Heart right ventricle (tissue), 16 donors: Measurements from ENCODE around the gene MUCL3. TPM values are rescaled to one million over a fixed set of nuclear protein-coding genes. Genes with fewer than 3 reads are reported as not detected.

Experiments used
- ATAC-seq, 8 donors: fragments of 200-7000 bp; cut with Tn5 transposase; one replicate each; pipeline ENCODE4 v1.9.1; 2020; ENCODE audit warnings: mild to moderate bottlenecking in 8 of 8, moderate library complexity in 8 of 8, moderate number of reproducible peaks in 1 of 8
- DNase-seq, 2 donors: peaks; one replicate each; pipeline ENCODE4 v3.0.0-alpha.2; 2020
- H3K27ac ChIP-seq, 10 donors: fragments of 200-600 bp; sonication (generic) in 2 of 10; one replicate each; pipeline versions ENCODE4 v1.5.0 to v1.8.0; 2020 to 2022; ENCODE audit warnings: mild to moderate bottlenecking in 3 of 10
- H3K27me3 ChIP-seq, 7 donors: fragments of 200-600 bp; one replicate each; pipeline ENCODE4 v1.8.0; 2021 to 2022; ENCODE audit warnings: mild to moderate bottlenecking in 2 of 7
- H3K36me3 ChIP-seq, 9 donors: fragments of 200-600 bp; sonication (generic) in 1 of 9; one replicate each; pipeline versions ENCODE4 v1.5.0 to v1.8.0; 2020 to 2022; ENCODE audit warnings: mild to moderate bottlenecking in 2 of 9
- H3K4me1 ChIP-seq, 9 donors: fragments of 200-600 bp; sonication (generic) in 1 of 9; one replicate each; pipeline versions ENCODE4 v1.5.0 to v1.8.0; 2020 to 2022; ENCODE audit warnings: mild to moderate bottlenecking in 4 of 9
- H3K4me3 ChIP-seq, 10 donors: fragments of 200-600 bp; sonication (generic) in 2 of 10; one replicate each; pipeline versions ENCODE4 v1.5.0 to v1.8.0; 2020 to 2022; ENCODE audit warnings: mild to moderate bottlenecking in 7 of 10, moderate library complexity in 2 of 10
- H3K9me3 ChIP-seq, 11 donors: fragments of 200-600 bp in 10 of 11; sonication (generic) in 2 of 11; one replicate each; pipeline versions ENCODE4 v1.5.0 to v1.8.0; 2013 to 2022; ENCODE audit warnings: mild to moderate bottlenecking in 2 of 11, control low read depth in 1 of 11, moderate library complexity in 1 of 11
- WGBS, 2 donors: extraction: QIAGEN DNeasy Blood & Tissue Kit; methylation state at CpG; one replicate each; pipeline ENCODE4 v1.1.7; 2013; ENCODE audit warnings: inconsistent platforms in 1 of 2; 5-methylcytosine and 5-hydroxymethylcytosine counted together
- intact Hi-C, 10 donors: fragments of 100-400 bp; cut with DNase I; formaldehyde crosslinking; loops; one replicate each; pipeline versions ENCODE4 v1.11.1 to v1.14.2; 2022
- polyA plus RNA-seq, 2 donors: library from polyadenylated mRNA; stranded (reverse); fragments of 200-250 nt; gene quantifications; one replicate each; pipeline ENCODE4 v1.2.3, GENCODE V29; 2013
- total RNA-seq, 10 donors: library from RNA; stranded (reverse); fragmentation: NEBNext Ultra II Directional in 3 of 10; extraction: Animal tissue kit (Norgen Biotek cat#: 25700) in 3 of 10; gene quantifications; one replicate each; pipeline versions ENCODE4 v1.2.1 to v1.2.4, GENCODE V29; 2021 to 2023
- TF ChIP-seq, protein P1 (sequence below), 9 donors: fragments of 200-600 bp; sonication (generic) in 2 of 9; IDR thresholded peaks; one replicate each; pipeline versions ENCODE4 v1.5.0 to v1.8.0; 2021 to 2022; ENCODE audit warnings: antibody characterized with exemption in 9 of 9, mild to moderate bottlenecking in 5 of 9, moderate library complexity in 1 of 9
- donor health status: Arrhythmogenic right ventricular cardiomyopathy.
- donor health status: ischemic (EF 13 %, LVEDD 7.1; RV severe dilation, severe dysfunction).
- donor health status: healthy with polysubstance abuse.
- donor health status: DM: no; HTN: yes; CAD: no.
- donor health status: DM: no; HTN: no; CAD: no.
- donor health status: ischemic (EF 25% LVEDD 6.9; RV normal size, moderate dysfunction).
- donor health status: ischemic (EF 25% LVEDD 5.7; RV mildly dilated, moderate dysfunction).
- donor health status: healthy.
- donor health status: DM: yes; HTN: yes; CAD: no.
- donor health status: Ischemic cardiomyopathy.
- donor health status: ischemic (EF 35%, LVEDD 5.7; RV mildly dilated, moderate dysfunction).
- donor health status: nonischemic (EF 11% LVEDD 7.7; RV severe dilation, severe dysfunction).
- donor health status: DM: yes; HTN: yes; CAD: no.
- donor health status: PGD.
- donor health status: ischemic (EF 29% LVEDD 5.4; RV normal size, mild dysfunction).
- donor health status: nonischemic (EF 23%, LVEDD 6.1; RV moderate dilation, normal function).

Gene MUCL3
- total and polyA plus RNA-seq, 12 donors = 0.08 TPM; not detected in 11

DNA sequence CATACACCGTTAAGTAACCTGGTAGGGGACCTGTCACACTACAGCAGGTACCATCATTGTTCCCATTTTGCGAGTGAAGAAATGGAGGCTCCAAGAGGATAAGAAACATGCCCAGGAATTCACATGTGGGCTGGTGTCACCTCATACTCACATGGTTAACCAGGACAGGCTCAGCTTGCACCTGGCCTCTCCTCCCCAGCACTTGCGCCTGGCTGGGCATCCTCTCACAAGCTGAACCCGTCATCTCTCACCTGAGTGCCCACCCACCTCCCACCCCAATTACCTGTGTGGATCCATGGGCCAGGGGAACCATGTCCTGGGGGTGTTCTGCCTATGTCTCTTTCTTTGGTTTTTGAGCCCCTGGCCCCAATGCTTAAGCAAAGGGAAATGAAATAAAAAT lies 10.3 kb upstream of the MUCL3 start:
- no peaks in the 10 kb centered on the region for H3K27me3 ChIP-seq
- peaks cover 0 to 21% (median 6%) of the 10 kb centered on the region in 9 donors for H3K36me3 ChIP-seq
- H3K27ac ChIP-seq = no peak overlapping the region
- no peak for ATAC-seq
- 90% methylated on average over 4 of the region's 4 CpGs for WGBS, 2 donors
- peaks cover 0 to 13% (median 0%) of the 10 kb centered on the region in 11 donors for H3K9me3 ChIP-seq
- no peak for DNase-seq
- peaks cover 0 to 9% (median 0%) of the 10 kb centered on the region in 9 donors for H3K4me1 ChIP-seq
- H3K4me3 ChIP-seq = no peak overlapping the region
- intact Hi-C loops = loop anchor here in 2 of 10 donors (5.0 kb wide), 2 partner anchors 117 to 132 kb away; no protein-coding TSS in a partner anchor
- TF ChIP-seq, protein P1, sequence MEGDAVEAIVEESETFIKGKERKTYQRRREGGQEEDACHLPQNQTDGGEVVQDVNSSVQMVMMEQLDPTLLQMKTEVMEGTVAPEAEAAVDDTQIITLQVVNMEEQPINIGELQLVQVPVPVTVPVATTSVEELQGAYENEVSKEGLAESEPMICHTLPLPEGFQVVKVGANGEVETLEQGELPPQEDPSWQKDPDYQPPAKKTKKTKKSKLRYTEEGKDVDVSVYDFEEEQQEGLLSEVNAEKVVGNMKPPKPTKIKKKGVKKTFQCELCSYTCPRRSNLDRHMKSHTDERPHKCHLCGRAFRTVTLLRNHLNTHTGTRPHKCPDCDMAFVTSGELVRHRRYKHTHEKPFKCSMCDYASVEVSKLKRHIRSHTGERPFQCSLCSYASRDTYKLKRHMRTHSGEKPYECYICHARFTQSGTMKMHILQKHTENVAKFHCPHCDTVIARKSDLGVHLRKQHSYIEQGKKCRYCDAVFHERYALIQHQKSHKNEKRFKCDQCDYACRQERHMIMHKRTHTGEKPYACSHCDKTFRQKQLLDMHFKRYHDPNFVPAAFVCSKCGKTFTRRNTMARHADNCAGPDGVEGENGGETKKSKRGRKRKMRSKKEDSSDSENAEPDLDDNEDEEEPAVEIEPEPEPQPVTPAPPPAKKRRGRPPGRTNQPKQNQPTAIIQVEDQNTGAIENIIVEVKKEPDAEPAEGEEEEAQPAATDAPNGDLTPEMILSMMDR (IDR thresholded peaks at IDR 0.05) = no peak

DNA sequence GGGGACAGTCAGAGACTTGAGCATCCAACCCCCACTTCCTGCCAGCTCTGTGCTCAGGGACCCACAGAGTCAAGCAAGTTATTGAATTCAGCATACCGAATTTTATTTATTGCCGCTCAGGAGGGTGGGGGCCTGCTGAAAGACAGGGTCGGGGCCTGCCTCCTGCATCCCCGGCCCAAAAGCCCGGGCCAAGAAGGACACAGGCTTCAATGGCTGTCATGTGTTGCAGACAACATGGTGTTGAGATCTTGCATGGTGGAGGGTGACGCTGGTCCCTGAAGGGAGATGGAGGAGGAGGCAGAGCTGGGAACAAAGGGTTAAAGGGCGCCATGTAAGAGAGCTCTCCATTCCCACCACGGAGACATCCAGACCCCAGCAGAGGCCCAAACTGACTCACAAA lies 9.5 kb upstream of the MUCL3 start:
- Histone ChIP-seq H3K27me3 (no peaks in the 10 kb centered on the region), H3K4me3 (no peak overlapping the region), H3K4me1 (peaks cover 0 to 9% (median 0%) of the 10 kb centered on the region in 9 donors), H3K27ac (no peak overlapping the region), H3K9me3 (peaks cover 0 to 13% (median 0%) of the 10 kb centered on the region in 11 donors), H3K36me3 (peaks cover 0 to 13% (median 1%) of the 10 kb centered on the region in 9 donors)
- TF ChIP-seq, protein P1 (IDR thresholded peaks at IDR 0.05) = no peak
- intact Hi-C loops = loop anchor here in 2 of 10 donors (5.0 kb wide), 2 partner anchors 116 to 131 kb away; no protein-coding TSS in a partner anchor
- no peak for ATAC-seq
- no peak for DNase-seq
- 61 to 73% methylated on average over 8 of the region's 8 CpGs for WGBS, 2 donors

DNA sequence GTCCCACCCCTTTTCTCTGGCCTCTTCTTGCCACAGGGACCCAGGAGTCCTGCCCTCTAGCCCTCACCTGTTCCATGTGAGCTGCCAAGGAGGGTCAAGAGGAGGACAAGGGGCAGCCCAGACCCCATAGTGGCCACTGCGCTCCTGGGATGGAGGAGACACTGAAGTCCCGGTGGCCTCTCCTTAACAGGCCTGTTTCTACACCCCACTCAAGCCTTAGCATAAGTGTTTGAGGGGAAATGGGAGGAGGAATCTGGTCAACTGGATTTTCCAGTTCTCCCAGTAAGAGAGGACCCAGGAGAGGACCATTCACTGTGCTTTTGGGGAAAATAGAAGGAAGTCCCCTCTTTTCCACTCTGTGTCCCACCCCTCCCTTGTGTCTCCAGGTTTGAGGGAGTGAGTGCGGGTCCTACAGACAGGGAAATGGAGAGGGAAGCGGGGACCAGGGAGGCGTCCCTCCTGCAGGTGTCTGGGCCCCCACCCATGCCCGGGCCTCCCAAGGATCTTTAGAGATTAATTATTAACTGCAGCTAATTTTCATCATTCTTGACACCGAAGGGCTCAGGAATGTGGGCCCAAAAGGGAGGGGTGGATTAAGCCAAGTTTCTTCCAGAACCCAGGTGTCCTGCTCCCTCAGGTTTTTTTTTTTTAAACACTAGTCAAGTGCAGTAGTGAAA lies 8.7 kb upstream of the MUCL3 start, which contains the start of gene SFTA2:
Gene SFTA2, minus strand, starts transcription at position 202 of the 677 bp plus-strand sequence. Its CDS starts 74 bp downstream, at position 128.
- H3K27me3 ChIP-seq = peaks cover 0 to under 1% (median 0%) of the 10 kb centered on the region in 7 donors
- no peak for ATAC-seq
- peaks cover 0 to 6% (median 0%) of the 10 kb centered on the region in 9 donors for H3K36me3 ChIP-seq
- TF ChIP-seq, protein P1 (IDR thresholded peaks at IDR 0.05) = no peak
- no peak for DNase-seq
- no peak within 1 kb of the TSS for H3K4me3 ChIP-seq
- peaks cover 0 to under 1% (median 0%) of the 10 kb centered on the region in 9 donors for H3K4me1 ChIP-seq
- no peak within 1 kb of the TSS for H3K27ac ChIP-seq
- intact Hi-C loops = loop anchor here in 2 of 10 donors (5.0 kb wide), 2 partner anchors 115 to 130 kb away; no protein-coding TSS in a partner anchor
- peaks cover 0 to 13% (median 0%) of the 10 kb centered on the region in 11 donors for H3K9me3 ChIP-seq
- 87 to 92% methylated on average over 7 of the region's 7 CpGs for WGBS, 2 donors

DNA sequence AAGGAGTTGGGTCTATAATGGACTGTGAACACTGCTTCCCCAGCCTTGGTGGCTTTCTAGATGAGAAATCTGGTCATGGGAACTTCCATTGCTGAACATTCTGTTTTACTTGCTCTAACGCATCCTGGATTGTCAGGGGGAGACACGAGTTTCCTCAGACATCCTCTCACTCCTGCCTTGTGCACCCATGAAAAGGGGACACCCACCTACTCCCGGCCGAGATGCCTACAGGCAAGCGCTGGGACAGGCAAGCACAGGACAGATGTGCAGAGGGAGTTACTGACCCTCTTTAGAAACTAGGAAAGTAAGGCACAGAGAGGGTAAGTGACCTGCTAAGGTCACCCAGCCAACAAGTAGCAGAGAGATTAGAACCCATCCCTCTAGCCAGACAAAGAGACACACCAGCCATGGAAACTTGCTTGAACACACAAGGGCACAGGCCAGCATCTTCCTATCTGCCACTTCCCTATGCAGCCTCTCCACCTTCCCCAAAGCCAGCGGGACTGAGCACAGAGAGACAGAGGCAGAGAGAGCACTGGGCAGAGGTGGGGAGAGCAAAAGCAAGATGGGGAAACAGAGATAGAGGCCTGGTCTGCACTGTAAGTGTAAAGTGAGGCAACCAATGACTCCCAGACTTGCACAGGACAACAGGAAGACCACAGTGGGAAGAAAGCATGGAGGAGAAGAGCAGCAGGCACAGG lies 8.0 kb upstream of the MUCL3 start:
- Histone ChIP-seq H3K9me3 (peaks cover 0 to 13% (median 0%) of the 10 kb centered on the region in 11 donors), H3K27ac (no peak overlapping the region), H3K4me1 (no peaks in the 10 kb centered on the region), H3K36me3 (peaks cover 0 to 1% (median 0%) of the 10 kb centered on the region in 9 donors), H3K27me3 (peaks cover 0 to 3% (median 0%) of the 10 kb centered on the region in 7 donors), H3K4me3 (no peak overlapping the region)
- TF ChIP-seq, protein P1 (IDR thresholded peaks at IDR 0.05) = no peak
- 79 to 87% methylated on average over 6 of the region's 6 CpGs for WGBS, 2 donors
- no peak for DNase-seq
- no peak for ATAC-seq
- intact Hi-C loops = loop anchor here in 2 of 10 donors (5.0 kb wide), 2 partner anchors 114 to 129 kb away; no protein-coding TSS in a partner anchor
